ENCODE data around the gene SRC.

Gene SRC

DNA sequence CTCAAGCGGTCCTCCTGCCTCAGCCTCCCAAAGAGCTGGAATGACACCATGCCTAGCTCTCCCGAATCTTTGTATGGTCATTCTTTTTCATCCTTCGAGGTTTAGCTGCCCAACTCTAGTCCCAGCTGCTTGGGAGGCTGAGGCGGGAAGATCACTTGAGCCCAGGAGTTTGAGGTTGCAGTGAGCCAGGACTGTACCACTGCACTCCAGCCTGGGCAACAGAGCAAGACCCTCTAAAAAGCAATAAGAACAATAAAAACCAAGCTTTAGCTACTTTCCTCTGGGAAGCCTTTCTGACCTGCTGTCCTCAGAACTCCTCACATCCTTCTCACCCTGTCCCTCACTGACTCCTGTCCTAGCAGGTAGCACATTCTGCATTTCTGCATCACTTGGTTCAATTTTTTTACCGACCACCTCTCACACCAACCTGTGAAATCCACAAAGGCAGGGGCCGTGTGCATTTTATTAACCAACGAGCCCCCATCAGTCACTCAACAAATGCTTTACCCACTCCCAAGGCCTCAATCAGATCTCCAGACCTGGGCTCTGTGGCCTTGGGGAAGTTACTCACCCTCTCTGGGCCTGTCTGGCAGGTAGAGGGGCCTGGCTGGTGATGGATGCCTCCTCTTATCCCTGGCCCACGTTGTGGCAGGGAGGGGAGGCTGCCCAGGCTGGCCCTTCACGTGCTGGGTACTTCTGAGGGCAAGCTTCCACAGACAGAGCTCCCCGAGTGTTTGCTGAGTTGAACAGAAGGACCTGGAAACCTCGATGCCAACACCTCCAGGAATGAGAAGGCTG is 14.7 kb upstream of the SRC start:
- no peak overlapping the region for H3K4me3 ChIP-seq (ENCODE audit: low read depth, low read length)
- DNase-seq (ENCODE audit: low read depth, low spot score): no peak
- TF ChIP-seq CTCF (IDR thresholded peaks at IDR 0.05; ENCODE audit: insufficient read depth, low read length, missing control alignments): no peak
- ChIA-PET POLR2A (no interaction called here), CTCF (no interaction called here)

DNA sequence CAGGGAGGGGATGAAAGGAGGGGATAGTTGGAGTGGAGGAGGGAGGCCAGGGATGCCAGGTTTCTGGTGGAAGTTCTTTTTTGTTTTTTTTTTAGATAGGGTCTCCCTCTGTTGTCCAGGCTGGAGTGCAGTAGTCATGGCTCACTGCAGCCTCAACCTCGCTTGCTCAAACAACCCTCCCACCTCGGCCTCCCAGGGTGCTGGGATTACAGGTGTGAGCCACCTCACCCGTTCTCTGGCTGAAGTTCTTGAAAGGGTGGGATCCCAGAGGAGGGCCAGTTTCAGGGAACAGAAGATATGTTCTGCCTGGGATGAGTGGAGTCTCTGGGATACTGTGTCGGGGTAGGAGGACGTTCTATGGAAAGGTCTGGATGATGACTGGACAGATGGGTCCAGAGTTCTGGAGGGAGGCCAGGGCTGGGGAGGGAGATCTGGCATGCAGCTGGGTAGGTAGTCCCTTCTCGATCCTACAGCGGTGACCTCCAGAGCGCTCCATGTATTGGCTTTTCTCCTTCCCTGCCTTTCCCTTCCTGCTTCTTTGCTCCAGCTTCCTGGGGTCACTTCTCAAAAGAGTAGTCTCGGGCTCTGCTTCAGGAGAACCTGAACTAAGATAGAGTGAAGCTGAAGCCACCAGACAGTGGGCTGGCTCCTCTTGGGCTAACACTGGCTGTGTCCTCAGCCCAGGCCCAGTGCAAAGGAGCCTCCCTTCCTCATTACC is 12.7 kb upstream of the SRC start:
- no peak for DNase-seq (ENCODE audit: low read depth, low spot score)
- POLR2A ChIA-PET: no interaction called here
- no peak for TF ChIP-seq CTCF (IDR thresholded peaks at IDR 0.05; ENCODE audit: insufficient read depth, low read length, missing control alignments)
- H3K4me3 ChIP-seq (ENCODE audit: low read depth, low read length): no peak overlapping the region
- CTCF ChIA-PET: no interaction called here

GRCh38 chr20:37333848-37334318 is 12.1 kb upstream of the SRC start:
- CTCF ChIA-PET: no interaction called here
- no peak for DNase-seq (ENCODE audit: low read depth, low spot score)
- no peak overlapping the region for H3K4me3 ChIP-seq (ENCODE audit: low read depth, low read length)
- POLR2A ChIA-PET: no interaction called here
- no peak for TF ChIP-seq CTCF (IDR thresholded peaks at IDR 0.05; ENCODE audit: insufficient read depth, low read length, missing control alignments)

- DNase-seq (ENCODE audit: low read depth, low spot score): no peak
- POLR2A ChIA-PET: no interaction called here
- no peak overlapping the region for H3K4me3 ChIP-seq (ENCODE audit: low read depth, low read length)
- no peak for TF ChIP-seq CTCF (IDR thresholded peaks at IDR 0.05; ENCODE audit: insufficient read depth, low read length, missing control alignments)
- CTCF ChIA-PET: no interaction called here
Measured at GRCh38 chr20:37334450-37334849, 11.5 kb upstream of the SRC start.

DNA sequence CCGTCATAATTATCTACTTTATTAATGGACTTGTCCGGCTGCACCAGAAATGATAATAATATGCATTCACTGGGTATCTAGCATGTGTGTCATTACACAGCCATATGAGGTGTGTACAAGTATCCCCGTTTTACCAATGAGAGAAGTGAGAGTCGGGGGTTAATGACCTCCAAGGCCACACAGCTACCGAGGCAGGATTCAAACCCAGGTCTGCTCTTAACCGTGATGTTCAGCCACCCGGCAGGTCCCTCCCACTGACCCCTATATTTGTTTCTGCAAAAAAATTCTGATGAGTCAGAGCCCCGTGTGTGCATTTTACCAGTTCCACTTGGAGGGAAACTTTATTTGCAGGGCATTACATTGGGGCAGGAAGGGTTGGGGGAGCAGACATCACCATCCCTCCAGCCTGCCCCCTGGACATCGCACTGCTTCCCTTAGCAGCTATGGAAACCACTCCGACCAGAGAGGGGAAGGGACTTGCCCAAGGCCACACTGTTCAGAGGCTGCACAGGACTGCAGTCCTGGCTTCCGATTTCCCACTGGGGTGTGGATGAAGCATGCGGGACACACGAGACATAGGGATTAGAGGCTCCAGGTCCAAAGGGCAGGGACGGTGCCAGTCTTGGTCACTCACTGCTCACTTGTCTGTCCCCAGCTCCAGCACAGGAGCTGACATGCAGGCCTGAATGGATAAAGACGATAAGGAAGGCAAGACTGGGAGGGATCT is 10.1 kb upstream of the SRC start:
- H3K4me3 ChIP-seq (ENCODE audit: low read depth, low read length): no peak overlapping the region

More for the DNA sequence above, 10.1 kb upstream of the SRC start:
- POLR2A ChIA-PET: interaction anchor here (0.6 kb wide), 1 partner anchor 191 kb away, joined by 3 read pairs; no protein-coding TSS in a partner anchor
- CTCF ChIA-PET: interaction anchor here (0.9 kb wide), 1 partner anchor 9 kb away, joined by 4 read pairs; no protein-coding TSS in a partner anchor
- DNase-seq (ENCODE audit: low read depth, low spot score): no peak
- no peak for TF ChIP-seq CTCF (IDR thresholded peaks at IDR 0.05; ENCODE audit: insufficient read depth, low read length, missing control alignments)

All from AG04449 (cell line).